GM12891 (cell line): Measurements from ENCODE around the gene DHX35.
"Not testable (repeated sequence)": the region's sequence is repeated elsewhere in the genome, so short reads cannot be mapped to it uniquely, and the experiment has no call there.

ENCODE experiments used
- DNase-seq: peaks from one replicate; pipeline ENCODE4 v3.0.0; 2011; ENCODE audit warnings: low spot score; ENCODE audit not compliant: insufficient read length
- FAIRE-seq: peaks from 2 replicates; lab custom pipeline; 2011; peaks lifted over from hg19 to GRCh38; lab: Jason Lieb, UNC
- PAX5 ChIP-seq: IDR thresholded peaks from 2 replicates; pipeline ENCODE4 v1.6.1; 2011; ENCODE audit warnings: low read length, moderate library complexity, mild to moderate bottlenecking; ENCODE audit not compliant: insufficient read depth, severe bottlenecking
- POLR2A ChIP-seq: IDR thresholded peaks from 2 replicates; pipeline ENCODE4 v1.6.1; 2011; ENCODE audit warnings: low read depth, low read length, control low read depth
- POLR2AphosphoS5 ChIP-seq: IDR thresholded peaks from 2 replicates; pipeline ENCODE4 v1.6.1; 2011; ENCODE audit warnings: low read depth, low read length, control low read depth
- POU2F2 ChIP-seq: IDR thresholded peaks from 2 replicates; pipeline ENCODE4 v1.6.1; 2011; ENCODE audit warnings: low read depth, mild to moderate bottlenecking, control low read depth, low read length, moderate library complexity
- SPI1 ChIP-seq: IDR thresholded peaks from 2 replicates; pipeline ENCODE4 v1.6.1; 2011; ENCODE audit warnings: low read depth, low read length, control low read depth
- TAF1 ChIP-seq: IDR thresholded peaks from 2 replicates; pipeline ENCODE4 v1.6.1; 2011; ENCODE audit warnings: low read depth, low read length, control low read depth

Gene DHX35

GRCh38 chr20:38990728-38991127 is 28.6 kb downstream of the DHX35 start:
- TF ChIP-seq PAX5 (no peak), POU2F2 (no peak)
- DNase-seq (no peak), FAIRE-seq (no peak)

GRCh38 chr20:38991814-38992704 is 29.9 kb downstream of the DHX35 start:
- DNase-seq (no peak), FAIRE-seq (no peak)
- TF ChIP-seq TAF1 (no peak), POLR2A (no peak), POLR2AphosphoS5 (no peak), SPI1 (no peak), POU2F2 (no peak), PAX5 (no peak)

GRCh38 chr20:38995536-38996044 is 33.4 kb downstream of the DHX35 start:
- TF ChIP-seq POLR2AphosphoS5 (no peak), POLR2A (no peak), SPI1 (no peak), POU2F2 (no peak)
- FAIRE-seq (no peak), DNase-seq (no peak)

- FAIRE-seq, DNase-seq: not testable (repeated sequence)
Observed at GRCh38 chr20:38996866-38997265, 34.7 kb downstream of the DHX35 start.

- peak; percentile 74 for FAIRE-seq
- TF ChIP-seq POU2F2 = no peak
- TF ChIP-seq PAX5 = no peak
- peak; percentile 38; the same call in 1 of the 2 replicates for TF ChIP-seq SPI1
- peak; percentile 42 for DNase-seq
Observed at GRCh38 chr20:38997622-38998021, 35.5 kb downstream of the DHX35 start.

GRCh38 chr20:38999217-38999616 is 37.1 kb downstream of the DHX35 start:
- FAIRE-seq (no peak), DNase-seq (no peak)
- no peak for TF ChIP-seq POU2F2
- TF ChIP-seq TAF1 = no peak
- TF ChIP-seq SPI1 = no peak
- no peak for TF ChIP-seq POLR2A
- no peak for TF ChIP-seq POLR2AphosphoS5
- TF ChIP-seq PAX5 = no peak

DNA sequence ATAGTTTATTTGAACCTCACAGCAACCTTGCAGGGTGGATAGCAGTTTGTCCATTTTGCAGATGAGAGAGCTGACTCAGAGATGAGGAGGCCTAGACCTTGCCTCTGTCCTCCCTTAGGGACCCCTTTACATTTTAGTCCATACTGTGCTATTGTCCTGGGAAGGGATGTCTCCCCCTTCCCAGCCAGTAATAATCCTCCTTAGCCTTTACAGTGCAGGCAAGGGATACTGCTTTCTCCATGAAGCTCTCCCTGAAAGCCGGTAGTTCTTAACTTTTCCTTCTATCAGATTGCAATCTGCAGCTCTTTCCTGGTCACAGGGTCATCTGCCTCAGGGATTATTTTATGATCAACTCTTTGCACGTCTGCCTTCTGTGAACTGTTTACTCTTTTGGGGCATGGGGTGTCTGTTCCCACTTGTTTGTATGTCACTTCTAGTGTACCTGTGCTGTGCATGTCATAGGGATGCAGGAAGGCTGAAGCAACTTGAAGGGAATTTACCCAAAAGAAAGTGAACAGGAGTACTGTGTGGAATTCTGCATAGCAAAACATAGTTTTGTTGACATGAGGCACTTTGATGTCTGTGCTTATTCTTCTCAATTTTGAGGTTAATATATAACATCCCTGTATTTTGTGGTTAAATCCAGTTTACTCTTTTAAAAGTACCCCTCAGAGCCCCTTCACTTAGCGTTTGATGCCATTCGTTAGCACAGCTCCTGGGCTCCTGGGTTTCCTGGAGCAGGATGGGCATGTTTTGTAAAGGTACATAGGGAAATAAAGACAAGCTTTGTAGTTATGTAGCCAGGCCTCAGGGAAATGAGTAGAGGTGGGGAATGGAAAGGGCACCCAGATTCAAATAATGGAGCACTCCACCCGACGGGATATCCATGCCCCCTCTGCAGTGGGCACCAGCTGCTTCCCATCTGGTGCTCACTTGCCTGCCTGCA is 38.1 kb downstream of the DHX35 start:
- no peak for FAIRE-seq
- no peak for TF ChIP-seq SPI1
- no peak for TF ChIP-seq PAX5
- no peak for TF ChIP-seq POU2F2
- no peak for TF ChIP-seq POLR2AphosphoS5
- no peak for TF ChIP-seq POLR2A
- no peak for TF ChIP-seq TAF1

GRCh38 chr20:39004508-39004907 is 42.4 kb downstream of the DHX35 start:
- no peak for DNase-seq
- FAIRE-seq = no peak
- TF ChIP-seq POLR2A (no peak), POLR2AphosphoS5 (no peak), PAX5 (no peak)

More for the DNA sequence above, 38.1 kb downstream of the DHX35 start:
- no peak for DNase-seq

DNA sequence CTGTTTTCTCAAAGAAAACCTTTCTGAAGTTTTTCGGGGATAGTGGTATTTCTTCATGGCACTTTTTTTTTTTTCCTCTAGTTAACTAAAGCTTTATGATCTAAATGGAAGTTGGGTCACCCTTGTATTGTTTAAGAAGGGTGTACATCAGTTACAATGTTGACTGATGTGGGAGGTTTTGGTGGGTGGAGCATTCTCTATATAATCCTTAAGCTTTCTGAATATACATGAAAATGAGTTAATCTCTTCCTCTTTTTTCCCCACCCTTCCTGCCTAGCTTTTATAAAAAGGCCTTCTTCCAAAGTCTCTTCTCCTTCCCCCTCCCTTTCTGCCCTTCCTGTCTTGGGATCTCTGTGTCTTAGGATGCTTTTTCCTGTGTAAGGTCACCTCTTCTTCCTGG is 47.2 kb downstream of the DHX35 start:
- DNase-seq (no peak), FAIRE-seq (no peak)
- TF ChIP-seq SPI1 (no peak), POU2F2 (no peak), TAF1 (no peak), POLR2A (no peak), PAX5 (no peak), POLR2AphosphoS5 (no peak)

GRCh38 chr20:39010496-39010895 is 48.4 kb downstream of the DHX35 start:
- FAIRE-seq (peak; percentile 16), DNase-seq (no peak)
- no peak for TF ChIP-seq POLR2AphosphoS5
- no peak for TF ChIP-seq POLR2A
- TF ChIP-seq SPI1 = no peak
- no peak for TF ChIP-seq POU2F2
- no peak for TF ChIP-seq PAX5
- TF ChIP-seq TAF1 = no peak
